Stimulated activated CD8-positive, alpha-beta memory T cell treated with anti-CD3 and anti-CD28 coated beads, Interleukin-12 subunit alpha, Interleukin-12 subunit beta, amount 100 ng/mL, for 1 hour (primary cell): ENCODE measurements around the gene TRABD2B.

Experiments used
- DNase-seq: peaks from one replicate; pipeline ENCODE4 v3.0.0-alpha.2; 2020; ENCODE audit warnings: low read depth

The TRABD2B gene

GRCh38 chr1:47849005-47849521 is 148.1 kb downstream of the TRABD2B start:
- no peak for DNase-seq

GRCh38 chr1:47847763-47848162 is 149.4 kb downstream of the TRABD2B start:
- no peak for DNase-seq

GRCh38 chr1:47844558-47844955 is 152.6 kb downstream of the TRABD2B start:
- no peak for DNase-seq

- no peak for DNase-seq
These were observed 153.2 kb downstream of the TRABD2B start for GRCh38 chr1:47843781-47844557.

- no peak for DNase-seq
These were observed 154.1 kb downstream of the TRABD2B start for GRCh38 chr1:47843059-47843458.

- DNase-seq = no peak
These were observed 154.8 kb downstream of the TRABD2B start for GRCh38 chr1:47842228-47842919.

- no peak for DNase-seq
These were observed 155.8 kb downstream of the TRABD2B start for GRCh38 chr1:47841356-47841755.

GRCh38 chr1:47840393-47841190 is 156.6 kb downstream of the TRABD2B start:
- DNase-seq = no peak

GRCh38 chr1:47839433-47839760 is 157.8 kb downstream of the TRABD2B start:
- no peak for DNase-seq

GRCh38 chr1:47838562-47839432 is 158.4 kb downstream of the TRABD2B start:
- DNase-seq = no peak

GRCh38 chr1:47837866-47838561 is 159.2 kb downstream of the TRABD2B start:
- no peak for DNase-seq

- DNase-seq = no peak
These were observed 159.9 kb downstream of the TRABD2B start for GRCh38 chr1:47837056-47837830.

GRCh38 chr1:47835409-47835808 is 161.8 kb downstream of the TRABD2B start:
- DNase-seq = no peak

GRCh38 chr1:47834326-47834725 is 162.9 kb downstream of the TRABD2B start:
- DNase-seq = no peak

GRCh38 chr1:47830641-47831333 is 166.4 kb downstream of the TRABD2B start:
- DNase-seq = no peak

- no peak for DNase-seq
These were observed 167.2 kb downstream of the TRABD2B start for GRCh38 chr1:47830021-47830420.

GRCh38 chr1:47828978-47829377 is 168.2 kb downstream of the TRABD2B start:
- no peak for DNase-seq

GRCh38 chr1:47827109-47827508 is 170.1 kb downstream of the TRABD2B start:
- DNase-seq = no peak

GRCh38 chr1:47824716-47825115 is 172.5 kb downstream of the TRABD2B start:
- DNase-seq = no peak

- no peak for DNase-seq
These were observed 172.9 kb downstream of the TRABD2B start for GRCh38 chr1:47824297-47824696.
